Right lung (tissue), 5 donors: ENCODE measurements around the gene RMRP. TPM values are rescaled to one million over a fixed set of nuclear protein-coding genes. Genes with fewer than 3 reads are reported as not detected.
"Not testable (repeated sequence)": the region's sequence is repeated elsewhere in the genome, so short reads cannot be mapped to it uniquely, and the experiment has no call there.

ENCODE experiments used
- DNase-seq, 2 donors: peaks; one replicate each; pipeline ENCODE4 v3.0.0-alpha.2; 2013
- polyA plus RNA-seq, 5 donors: library from polyadenylated mRNA; unstranded; fragments of 120-200 nt; gene quantifications; one replicate each; pipeline versions ENCODE4 v1.2.1 to v1.2.3, GENCODE V29; 2013; ENCODE audit warnings: inconsistent platforms in 1 of 5, low replicate concordance in 1 of 5; ENCODE audit not compliant: insufficient read length in 5 of 5, insufficient read depth in 1 of 5

RMRP gene
- polyA plus RNA-seq, 5 donors: 4.1 TPM; not detected in 4

- DNase-seq: no peak
Measured at GRCh38 chr9:35665471-35665818, 7.6 kb upstream of the RMRP start.

GRCh38 chr9:35664531-35665470 is 7.0 kb upstream of the RMRP start, which contains the start of gene ARHGEF39:
TSS of gene ARHGEF39 (minus strand) at chr9:35665195. CDS start at chr9:35665169, 26 bp downstream.
- peak; percentile 78 to 83 for DNase-seq

- DNase-seq: no peak
Measured at GRCh38 chr9:35662437-35662836, 4.6 kb upstream of the RMRP start.

- no peak for DNase-seq
Measured at GRCh38 chr9:35661756-35662350, 4.0 kb upstream of the RMRP start.

- DNase-seq: no peak
Measured at GRCh38 chr9:35660966-35661415, 3.2 kb upstream of the RMRP start.

- DNase-seq: no peak
Measured at GRCh38 chr9:35659340-35659739, 1.5 kb upstream of the RMRP start.

- DNase-seq: no peak
Measured at GRCh38 chr9:35658968-35659220, 1.1 kb upstream of the RMRP start.

- DNase-seq: peak; percentile 90 to 94
Measured at GRCh38 chr9:35658137-35658967, 533 bp upstream of the RMRP start, which contains the start of gene CCDC107. TSS of gene CCDC107 (plus strand) at chr9:35658292. CDS start at chr9:35658380, 88 bp downstream.

- DNase-seq: peak in 1 of 2 donors; percentile 66
Measured at GRCh38 chr9:35656831-35657545, 831 bp downstream of the RMRP start.

GRCh38 chr9:35656348-35656747 is 1.5 kb downstream of the RMRP start:
- DNase-seq: no peak

GRCh38 chr9:35653611-35654010 is 4.2 kb downstream of the RMRP start:
- no peak for DNase-seq

GRCh38 chr9:35652829-35653209 is 5.0 kb downstream of the RMRP start:
- DNase-seq: no peak

GRCh38 chr9:35651956-35652828 is 5.6 kb downstream of the RMRP start:
- no peak for DNase-seq

- no peak for DNase-seq
Measured at GRCh38 chr9:35650341-35651158, 7.3 kb downstream of the RMRP start, which contains the start of gene SIT1. TSS of gene SIT1 (minus strand) at chr9:35650931. CDS start at chr9:35650853, 78 bp downstream.

- DNase-seq: no peak
Measured at GRCh38 chr9:35649431-35650340, 8.1 kb downstream of the RMRP start.

- DNase-seq: peak; percentile 95 to 96
Measured at GRCh38 chr9:35646533-35647265, 11.1 kb downstream of the RMRP start.

GRCh38 chr9:35646153-35646532 is 11.7 kb downstream of the RMRP start:
- DNase-seq: no peak

GRCh38 chr9:35645736-35646135 is 12.1 kb downstream of the RMRP start:
- not testable (repeated sequence) for DNase-seq
